Mammary epithelial cell (primary cell): ENCODE data around the gene ASIP.

Experiments
- CTCF ChIP-seq, 2 donors: IDR thresholded peaks in 1 of 2; conservative IDR thresholded peaks in 1 of 2; 2 replicates each; pipeline ENCODE4 v1.5.1; 2011 to 2012; ENCODE audit warnings: inconsistent platforms in 2 of 2, low read length in 2 of 2, mild to moderate bottlenecking in 2 of 2, control low read depth in 1 of 2, low read depth in 1 of 2; ENCODE audit not compliant: insufficient read depth in 1 of 2; ENCODE audit errors: extremely low read depth in 1 of 2
- EZH2 ChIP-seq: IDR thresholded peaks from 2 replicates; pipeline ENCODE4 v1.6.1; 2012; ENCODE audit warnings: low read length, inconsistent platforms, borderline replicate concordance

- TF ChIP-seq CTCF (conservative IDR thresholded peaks at IDR 0.05 in 1 of 2, IDR thresholded peaks at IDR 0.05 in 1 of 2; ENCODE audit: extremely low read depth in 1 of 2, insufficient read depth in 1 of 2, low read depth in 1 of 2, low read length in 2 of 2): no peak
- no peak for TF ChIP-seq EZH2
Measured at GRCh38 chr20:34262488-34263288, 21.5 kb downstream of the ASIP start.
